ENCODE measurements around the gene DSG1.

- TF ChIP-seq CTCF (IDR thresholded peaks at IDR 0.05; ENCODE audit: low read depth, low read length) (no peak), POLR2A (IDR thresholded peaks at IDR 0.05; ENCODE audit: extremely low read depth, insufficient read length) (no peak), MAX (IDR thresholded peaks at IDR 0.05; ENCODE audit: low read depth, low read length) (no peak), MYC (IDR thresholded peaks at IDR 0.05; ENCODE audit: low read depth, low read length) (no peak)
These were observed 84.0 kb downstream of the DSG1 start for GRCh38 chr18:31402026-31402373.

Data from NB4 (cell line).